NT2/D1 (cell line): ENCODE results near the gene ALG9.

Experiments
- DNase-seq: peaks from one replicate; pipeline ENCODE4 v3.0.0-alpha.2; 2011; ENCODE audit warnings: low read depth, low spot score
- H3K27me3 ChIP-seq: 2 replicates; pipeline ENCODE4 v1.6.0; 2011; ENCODE audit warnings: mild to moderate bottlenecking; ENCODE audit not compliant: insufficient read length, insufficient read depth
- H3K36me3 ChIP-seq: 2 replicates; pipeline ENCODE4 v1.6.1; 2011; ENCODE audit warnings: mild to moderate bottlenecking, low read length, mixed read lengths; ENCODE audit not compliant: insufficient read depth, insufficient read length
- H3K4me1 ChIP-seq: 2 replicates; pipeline ENCODE4 v1.5.1; 2011; ENCODE audit not compliant: insufficient read depth, insufficient read length
- H3K4me3 ChIP-seq: 2 replicates; pipeline ENCODE4 v1.5.1; 2011; ENCODE audit warnings: low read depth; ENCODE audit not compliant: insufficient read length
- H3K9ac ChIP-seq: 2 replicates; pipeline ENCODE4 v1.6.0; 2011; ENCODE audit warnings: low read depth; ENCODE audit not compliant: insufficient read length
- H3K9me3 ChIP-seq: 2 replicates; pipeline ENCODE4 v1.5.1; 2011; ENCODE audit warnings: mild to moderate bottlenecking, low read length; ENCODE audit not compliant: insufficient read depth
- SUZ12 ChIP-seq: IDR thresholded peaks from 2 replicates; pipeline ENCODE4 v1.6.1; 2011; ENCODE audit not compliant: insufficient read length, insufficient read depth; ENCODE audit errors: extremely low read depth
- YY1 ChIP-seq: IDR thresholded peaks from 2 replicates; pipeline ENCODE4 v1.6.1; 2011; ENCODE audit not compliant: insufficient read length, insufficient read depth
- ZNF274 ChIP-seq: IDR thresholded peaks from 2 replicates; pipeline ENCODE4 v1.6.1; 2011; ENCODE audit warnings: mild to moderate bottlenecking, low read depth, low read length

ALG9 gene

DNA sequence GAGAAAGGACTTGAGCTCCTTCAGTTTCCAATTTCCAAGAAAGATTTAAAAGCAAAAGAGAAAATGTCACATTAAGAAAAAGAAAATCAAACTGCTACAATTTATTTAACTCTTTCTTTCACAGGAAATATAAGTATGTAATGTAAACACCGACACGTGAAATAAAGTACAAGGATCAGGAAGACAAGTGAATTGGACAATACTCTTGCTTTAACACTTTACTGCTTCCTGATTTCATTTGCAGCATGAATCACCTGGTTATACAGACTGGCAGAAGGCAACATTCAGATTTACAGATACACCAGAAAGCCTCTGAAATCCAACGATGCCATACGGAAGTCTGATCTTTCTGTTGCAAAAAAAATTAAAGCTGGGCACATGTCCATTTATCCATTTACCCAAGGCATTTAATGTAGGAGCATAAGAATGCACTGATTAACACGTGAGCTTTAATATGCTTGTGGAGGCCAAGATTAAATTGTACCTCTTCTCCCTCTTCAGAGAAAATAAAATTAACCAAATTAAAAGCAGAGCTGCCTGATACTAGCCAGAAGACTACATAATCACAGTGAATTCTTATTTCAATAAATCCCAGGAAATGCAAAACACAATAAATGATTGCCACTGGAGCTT is 89.2 kb downstream of the ALG9 start:
- H3K4me1 ChIP-seq: no peaks in the 10 kb centered on the region
- H3K9ac ChIP-seq: no peak overlapping the region
- H3K36me3 ChIP-seq: peaks cover 2% of the 10 kb centered on the region
- no peak overlapping the region for H3K4me3 ChIP-seq
- TF ChIP-seq SUZ12 (no peak), ZNF274 (no peak), YY1 (no peak)
- DNase-seq: no peak
- H3K27me3 ChIP-seq: no peaks in the 10 kb centered on the region
- H3K9me3 ChIP-seq: no peaks in the 10 kb centered on the region

DNA sequence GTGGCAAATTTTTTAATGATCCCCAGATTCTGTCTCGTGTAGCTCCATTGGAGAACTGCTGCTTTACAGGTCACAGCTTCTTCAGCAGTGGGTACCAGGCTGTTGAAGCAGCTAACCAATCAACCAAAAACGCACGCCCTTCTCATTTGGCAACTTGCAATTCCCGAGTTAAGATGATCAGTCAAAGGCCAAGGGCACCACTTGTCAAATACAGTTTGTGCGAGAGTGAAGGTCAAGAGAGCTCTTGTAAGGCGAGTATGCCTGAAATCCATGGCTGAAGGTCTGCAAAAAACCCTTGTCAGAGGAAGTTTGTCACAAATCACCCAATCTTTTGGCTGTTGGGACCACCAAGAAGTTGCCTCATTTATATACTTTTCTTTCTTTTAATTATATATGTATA is 92.3 kb downstream of the ALG9 start:
- H3K4me1 ChIP-seq: no peaks in the 10 kb centered on the region
- TF ChIP-seq YY1: no peak
- TF ChIP-seq SUZ12: no peak
- TF ChIP-seq ZNF274: no peak

DNA sequence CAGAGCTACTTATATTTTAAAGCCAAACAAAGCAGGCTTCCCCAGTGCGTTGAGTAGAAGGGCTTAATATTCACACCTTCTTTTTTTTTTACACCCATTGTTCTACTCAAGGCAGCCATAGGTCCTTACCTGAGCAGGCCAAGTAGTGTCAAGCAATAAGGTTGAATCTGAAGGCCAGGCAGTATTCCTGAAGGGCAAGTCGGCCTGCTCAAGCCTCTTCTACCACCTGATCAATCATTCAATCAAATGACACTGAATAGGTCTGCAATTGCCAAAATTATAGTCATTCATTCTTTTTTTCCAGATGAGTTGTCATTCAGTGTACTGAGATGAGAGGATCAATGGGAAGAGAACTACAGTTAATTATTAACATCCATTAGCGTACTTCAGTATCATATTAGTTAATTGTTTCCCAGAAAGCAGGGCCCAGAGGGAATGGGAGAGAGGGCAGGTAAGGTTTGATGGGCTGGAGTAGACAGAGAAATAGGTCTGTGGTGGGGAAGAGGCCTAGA is 93.3 kb downstream of the ALG9 start:
- H3K9ac ChIP-seq: no peak overlapping the region
- TF ChIP-seq YY1: no peak
- no peaks in the 10 kb centered on the region for H3K9me3 ChIP-seq
- H3K36me3 ChIP-seq: no peaks in the 10 kb centered on the region
- H3K27me3 ChIP-seq: peaks cover under 1% of the 10 kb centered on the region
- H3K4me3 ChIP-seq: no peak overlapping the region
- no peak for DNase-seq
- no peaks in the 10 kb centered on the region for H3K4me1 ChIP-seq

More for the DNA sequence above, 92.3 kb downstream of the ALG9 start:
- H3K9me3 ChIP-seq: no peaks in the 10 kb centered on the region
- DNase-seq: no peak
- H3K36me3 ChIP-seq: no peaks in the 10 kb centered on the region
- H3K9ac ChIP-seq: no peak overlapping the region
- no peak overlapping the region for H3K4me3 ChIP-seq
- no peaks in the 10 kb centered on the region for H3K27me3 ChIP-seq

DNA sequence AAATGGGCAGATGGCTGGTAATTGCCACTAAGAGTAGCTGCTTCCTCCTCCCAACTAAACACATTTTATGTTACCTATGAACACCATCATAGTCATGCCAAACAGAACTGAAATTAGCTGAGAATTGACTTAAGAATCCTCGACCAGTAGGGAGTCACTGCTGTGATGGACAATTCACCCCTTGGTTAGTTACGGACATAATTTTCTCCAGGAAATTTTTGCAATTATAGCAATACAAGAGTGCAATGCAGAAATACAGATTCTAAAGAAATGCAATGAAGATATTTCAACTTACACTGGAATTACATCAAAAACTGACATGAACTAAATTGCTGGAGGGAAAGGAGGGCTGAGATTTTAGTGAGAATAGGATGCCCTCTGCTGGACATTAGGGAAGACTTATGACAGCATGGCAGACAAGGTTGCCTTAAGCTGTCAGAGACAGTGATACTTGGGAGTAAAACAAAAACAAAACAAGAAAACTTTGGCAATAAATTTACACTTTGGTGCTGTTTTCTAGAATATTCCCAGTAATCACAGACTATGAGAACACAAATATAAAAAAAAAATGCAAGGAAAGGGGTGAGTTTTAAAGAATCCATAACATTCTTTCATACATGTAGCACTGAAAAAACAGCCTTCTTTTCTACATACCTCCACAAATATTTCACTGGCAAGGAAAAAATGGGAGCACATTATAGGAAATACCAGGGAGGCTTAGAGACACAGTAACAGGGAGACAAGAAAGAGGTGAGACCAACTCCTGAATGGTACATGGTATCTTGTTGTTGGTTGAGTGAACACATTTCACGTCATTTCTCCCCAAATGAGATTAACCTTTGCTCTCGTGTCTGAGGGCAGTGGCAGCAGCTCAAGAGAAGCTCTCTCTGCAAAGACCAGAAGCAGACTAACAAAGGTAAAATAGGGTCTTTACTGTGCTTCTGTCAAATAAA is 94.0 kb downstream of the ALG9 start:
- Histone ChIP-seq H3K36me3 (no peaks in the 10 kb centered on the region), H3K4me3 (no peak overlapping the region), H3K9ac (no peak overlapping the region), H3K9me3 (no peaks in the 10 kb centered on the region), H3K4me1 (no peaks in the 10 kb centered on the region), H3K27me3 (peaks cover 7% of the 10 kb centered on the region)
- TF ChIP-seq SUZ12: no peak
- no peak for TF ChIP-seq ZNF274
- TF ChIP-seq YY1: no peak
- peak; percentile 25 for DNase-seq

DNA sequence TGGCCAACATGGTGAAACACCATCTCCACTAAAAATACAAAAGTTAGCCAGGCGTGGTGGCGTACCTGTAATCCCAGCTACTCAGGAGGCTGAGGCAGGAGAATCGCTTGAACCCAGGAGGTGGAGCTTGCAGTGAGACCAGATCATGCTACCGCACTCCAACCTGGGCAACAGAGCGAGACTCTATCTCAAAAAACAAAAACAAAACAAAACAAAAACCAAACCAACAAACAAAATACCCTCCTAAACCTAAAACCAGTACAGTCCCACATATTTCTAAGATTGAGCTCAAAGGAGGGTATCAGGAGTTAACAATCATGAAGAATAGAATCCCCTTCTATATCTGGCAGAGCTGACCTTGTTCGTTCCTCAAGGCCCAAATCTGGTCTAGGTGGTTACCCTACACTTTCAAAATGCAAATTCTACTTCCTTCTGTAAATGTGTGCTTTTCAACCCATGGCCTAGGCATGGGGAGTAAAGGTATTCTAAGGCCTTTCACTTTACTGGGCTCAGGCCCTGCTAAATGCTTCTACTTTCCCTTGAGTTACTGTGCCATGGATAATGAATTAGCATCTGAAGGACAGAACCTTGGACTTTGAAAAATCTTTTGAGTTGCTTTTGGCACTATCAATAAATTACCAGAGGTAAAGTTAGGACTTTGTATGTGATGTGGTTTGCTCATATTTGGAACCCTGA is 94.8 kb downstream of the ALG9 start:
- no peak overlapping the region for H3K4me3 ChIP-seq
- H3K27me3 ChIP-seq: peaks cover 15% of the 10 kb centered on the region
- no peak overlapping the region for H3K9ac ChIP-seq
- no peaks in the 10 kb centered on the region for H3K36me3 ChIP-seq
- no peak for DNase-seq
- H3K9me3 ChIP-seq: no peaks in the 10 kb centered on the region
- TF ChIP-seq ZNF274: no peak
- TF ChIP-seq SUZ12: no peak
- TF ChIP-seq YY1: no peak
- no peaks in the 10 kb centered on the region for H3K4me1 ChIP-seq

DNA sequence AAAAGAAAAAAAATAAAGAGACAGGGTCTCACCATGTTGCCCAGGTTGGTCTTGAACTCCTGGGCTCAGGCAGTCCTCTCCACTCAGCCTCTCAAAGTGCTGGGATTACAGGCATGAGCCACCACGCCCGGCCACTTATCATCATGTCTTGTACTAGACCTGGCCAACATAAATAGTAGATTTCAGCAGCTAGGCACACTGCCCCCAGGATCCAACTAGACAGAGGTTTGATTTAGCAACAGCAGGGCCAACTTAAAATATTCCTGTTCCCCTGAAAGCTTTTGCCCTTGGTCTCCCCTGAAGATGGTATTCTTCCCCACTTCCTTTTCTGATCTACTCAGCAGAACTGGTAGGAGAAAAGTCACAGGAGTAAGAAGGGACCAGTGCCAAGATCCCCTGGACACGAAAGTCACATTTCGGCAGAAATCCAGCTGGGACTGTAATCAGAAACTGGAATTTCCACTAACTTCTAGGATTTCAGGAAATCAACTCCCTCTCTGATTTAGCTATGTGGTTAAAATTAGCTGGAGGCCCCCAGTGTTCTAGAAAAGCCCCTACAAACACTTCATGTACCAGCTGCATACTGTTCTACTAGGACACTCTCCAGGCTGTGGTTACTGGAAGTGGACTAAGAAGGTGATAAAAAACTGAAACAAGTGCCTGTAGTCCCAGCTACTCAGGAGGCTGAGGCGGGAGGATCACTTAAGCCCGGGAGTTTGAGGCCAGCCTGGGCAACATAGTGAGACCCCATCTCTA is 96.2 kb downstream of the ALG9 start:
- TF ChIP-seq SUZ12 (no peak), ZNF274 (no peak), YY1 (no peak)
- Histone ChIP-seq H3K9ac (no peak overlapping the region), H3K27me3 (peaks cover 15% of the 10 kb centered on the region), H3K4me3 (no peak overlapping the region), H3K9me3 (no peaks in the 10 kb centered on the region), H3K4me1 (no peaks in the 10 kb centered on the region), H3K36me3 (no peaks in the 10 kb centered on the region)
- DNase-seq: no peak
